ENCODE measurements around the gene PTPRN. TPM values are rescaled to one million over a fixed set of nuclear protein-coding genes. Genes with fewer than 3 reads are reported as not detected.

PTPRN gene
- total and polyA plus RNA-seq, 10 of the 15 experiments (the other 5 are each of a cell fraction or from before 2014, with no cell fraction given): 0.28 to 0.69 TPM; not detected in 8

- TF ChIP-seq GATAD2B (conservative IDR thresholded peaks at IDR 0.05; ENCODE audit: low read depth) (peak; percentile 42), ATF7 (IDR thresholded peaks at IDR 0.05; ENCODE audit: low read depth) (peak; percentile 22; the same call in 1 of the 2 replicates), MEF2B (IDR thresholded peaks at IDR 0.05; ENCODE audit: partially characterized antibody, poor library complexity, severe bottlenecking) (peak; percentile 6), FOXK2 (IDR thresholded peaks at IDR 0.05) (no peak), MYC (IDR thresholded peaks at IDR 0.05; ENCODE audit: insufficient read depth, insufficient read length, insufficient replicate concordance, low read length, severe bottlenecking) (no peak), CBX3 (IDR thresholded peaks at IDR 0.05; ENCODE audit: borderline replicate concordance, low read depth) (no peak), PML (IDR thresholded peaks at IDR 0.05; ENCODE audit: low read length) (no peak), EED (IDR thresholded peaks at IDR 0.05; ENCODE audit: low read depth) (peak; percentile 84), ZNF592 (IDR thresholded peaks at IDR 0.05) (0 out of 2 replicates have a peak, but pooled peaks have one; percentile 59), NRF1 (conservative IDR thresholded peaks at IDR 0.05; ENCODE audit: low read depth, low read length) (no peak), DPF2 (IDR thresholded peaks at IDR 0.05) (peak; percentile 69), ASH2L (IDR thresholded peaks at IDR 0.05; ENCODE audit: borderline replicate concordance, low read depth) (no peak), E4F1 (IDR thresholded peaks at IDR 0.05; ENCODE audit: borderline replicate concordance, partially characterized antibody) (no peak), LARP7 (IDR thresholded peaks at IDR 0.05) (peak; percentile 60; the same call in 1 of the 2 replicates), POU2F2 (IDR thresholded peaks at IDR 0.05; ENCODE audit: borderline replicate concordance, low read depth, low read length) (peak; percentile 35; the same call in 1 of the 3 replicates), MXI1 (IDR thresholded peaks at IDR 0.05; ENCODE audit: low read depth, low read length) (no peak)
- TF ChIP-seq, protein P1, sequence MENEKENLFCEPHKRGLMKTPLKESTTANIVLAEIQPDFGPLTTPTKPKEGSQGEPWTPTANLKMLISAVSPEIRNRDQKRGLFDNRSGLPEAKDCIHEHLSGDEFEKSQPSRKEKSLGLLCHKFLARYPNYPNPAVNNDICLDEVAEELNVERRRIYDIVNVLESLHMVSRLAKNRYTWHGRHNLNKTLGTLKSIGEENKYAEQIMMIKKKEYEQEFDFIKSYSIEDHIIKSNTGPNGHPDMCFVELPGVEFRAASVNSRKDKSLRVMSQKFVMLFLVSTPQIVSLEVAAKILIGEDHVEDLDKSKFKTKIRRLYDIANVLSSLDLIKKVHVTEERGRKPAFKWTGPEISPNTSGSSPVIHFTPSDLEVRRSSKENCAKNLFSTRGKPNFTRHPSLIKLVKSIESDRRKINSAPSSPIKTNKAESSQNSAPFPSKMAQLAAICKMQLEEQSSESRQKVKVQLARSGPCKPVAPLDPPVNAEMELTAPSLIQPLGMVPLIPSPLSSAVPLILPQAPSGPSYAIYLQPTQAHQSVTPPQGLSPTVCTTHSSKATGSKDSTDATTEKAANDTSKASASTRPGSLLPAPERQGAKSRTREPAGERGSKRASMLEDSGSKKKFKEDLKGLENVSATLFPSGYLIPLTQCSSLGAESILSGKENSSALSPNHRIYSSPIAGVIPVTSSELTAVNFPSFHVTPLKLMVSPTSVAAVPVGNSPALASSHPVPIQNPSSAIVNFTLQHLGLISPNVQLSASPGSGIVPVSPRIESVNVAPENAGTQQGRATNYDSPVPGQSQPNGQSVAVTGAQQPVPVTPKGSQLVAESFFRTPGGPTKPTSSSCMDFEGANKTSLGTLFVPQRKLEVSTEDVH (IDR thresholded peaks at IDR 0.05; ENCODE audit: low read depth, partially characterized antibody): peak; percentile 27
Observed at GRCh38 chr2:219277703-219278654, 31.2 kb downstream of the PTPRN start (continued).

All from GM12878 (cell line).